Body of pancreas (tissue), 4 donors: ENCODE results near the gene DGCR6L.

Experiments
- CTCF ChIP-seq, 7 experiments: fragments of 450-650 bp in 4 of 7; fragments of 200-600 bp in 3 of 7; sonication (generic) in 3 of 7; IDR thresholded peaks; one replicate each; pipeline ENCODE4 v1.5.1; 2016 to 2019; ENCODE audit warnings: antibody characterized with exemption in 7 of 7
- POLR2A ChIP-seq, 3 donors: fragments of 450-650 bp; IDR thresholded peaks; one replicate each; pipeline ENCODE4 v1.6.1; 2016; ENCODE audit warnings: antibody characterized with exemption in 3 of 3, mild to moderate bottlenecking in 2 of 3

- TF ChIP-seq CTCF (IDR thresholded peaks at IDR 0.05) (no peak), POLR2A (IDR thresholded peaks at IDR 0.05) (no peak)
Measured at GRCh38 chr22:20354238-20354975, 34.5 kb upstream of the DGCR6L start.
